ENCODE data around the gene RAG1.
"Not testable (repeated sequence)": the region's sequence is repeated elsewhere in the genome, so short reads cannot be mapped to it uniquely, and the experiment has no call there.

The RAG1 gene

DNA sequence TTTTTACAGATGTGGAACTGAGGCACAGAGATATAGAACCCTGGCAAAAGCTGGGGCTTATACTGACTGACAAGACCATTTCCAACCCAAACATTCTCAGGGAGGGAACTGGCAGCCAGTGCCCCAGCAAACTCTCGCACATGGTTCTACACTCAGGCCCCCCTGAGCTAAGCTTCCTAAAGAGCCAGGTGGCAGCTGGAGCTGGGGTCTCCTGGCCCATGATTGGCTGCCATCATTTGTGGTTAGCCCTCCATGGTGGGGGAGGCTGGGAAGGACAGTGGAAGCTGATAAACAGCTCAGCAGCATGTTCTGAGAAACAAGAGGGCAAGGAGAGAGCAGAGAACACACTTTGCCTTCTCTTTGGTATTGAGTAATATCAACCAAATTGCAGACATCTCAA lies at the start of gene RAG1:
TSS of gene RAG1 (plus strand) at position 314 of the 400 bp plus-strand sequence. CDS start 5,298 bp downstream, outside the sequence.
- DNase-seq = no peak

- DNase-seq = no peak
These were observed 37.0 kb upstream of the RAG1 start for GRCh38 chr11:36530840-36531239.

GRCh38 chr11:36532941-36533601 lies 34.7 kb upstream of the RAG1 start:
- DNase-seq = no peak

GRCh38 chr11:36534276-36534840 lies 33.4 kb upstream of the RAG1 start:
- no peak for DNase-seq

- DNase-seq = peak in 24 of 56 donors; percentile 2 to 45 (median 15)
These were observed 26.8 kb upstream of the RAG1 start for GRCh38 chr11:36540998-36541397.

GRCh38 chr11:36550385-36551115 lies 17.3 kb upstream of the RAG1 start:
- DNase-seq = no peak

DNA sequence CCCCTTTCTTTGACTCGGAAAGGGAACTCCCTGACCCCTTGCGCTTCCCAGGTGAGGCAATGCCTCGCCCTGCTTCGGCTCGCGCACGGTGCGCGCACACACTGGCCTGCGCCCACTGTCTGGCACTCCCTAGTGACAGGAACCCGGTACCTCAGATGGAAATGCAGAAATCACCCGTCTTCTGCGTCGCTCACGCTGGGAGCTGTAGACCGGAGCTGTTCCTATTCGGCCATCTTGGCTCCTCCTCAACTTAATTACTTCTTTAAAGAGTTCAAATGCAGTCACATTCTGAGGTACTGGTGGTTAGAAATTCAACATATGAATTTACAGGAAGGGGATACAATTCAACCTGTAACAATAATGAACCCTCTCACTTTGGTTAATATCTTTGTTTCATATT lies 10.4 kb upstream of the RAG1 start:
- DNase-seq = not testable (repeated sequence)

- DNase-seq = no peak
These were observed 9.8 kb upstream of the RAG1 start for GRCh38 chr11:36557991-36558390.

- DNase-seq = no peak
These were observed 9.0 kb upstream of the RAG1 start for GRCh38 chr11:36558571-36559413.

DNA sequence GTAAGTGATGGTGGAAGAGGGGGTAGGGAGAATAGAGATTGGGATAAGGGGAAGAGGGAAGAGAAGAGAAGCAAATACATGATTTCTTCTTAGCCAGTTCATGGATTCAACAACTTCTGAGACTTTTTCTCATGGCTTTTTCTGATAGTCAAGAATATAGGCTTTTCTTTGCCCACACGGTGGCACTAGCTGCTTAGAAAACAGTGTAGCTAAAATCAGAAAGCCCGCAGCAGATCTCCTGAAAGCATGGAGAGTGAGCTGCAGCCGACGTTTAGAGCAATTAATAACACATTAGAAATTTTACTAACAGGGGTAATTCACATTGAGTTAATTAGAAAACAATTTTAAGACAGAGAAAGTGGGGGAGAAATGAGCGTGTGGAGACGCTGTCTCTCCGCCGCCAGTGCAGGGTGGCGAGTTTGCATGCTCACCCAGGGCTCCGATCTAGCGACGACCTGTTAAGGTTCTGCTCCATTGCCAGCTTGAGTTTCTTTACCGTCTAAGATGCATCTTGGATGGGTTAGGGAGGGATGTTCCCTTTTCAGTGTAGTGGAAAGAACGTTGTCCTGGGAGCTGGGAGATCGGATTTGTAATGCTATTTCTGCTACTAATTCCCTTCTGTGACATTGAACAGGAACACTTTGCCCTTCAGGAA lies 3.3 kb upstream of the RAG1 start:
- DNase-seq = peak in 40 of 56 donors; percentile 3 to 76 (median 35)

DNA sequence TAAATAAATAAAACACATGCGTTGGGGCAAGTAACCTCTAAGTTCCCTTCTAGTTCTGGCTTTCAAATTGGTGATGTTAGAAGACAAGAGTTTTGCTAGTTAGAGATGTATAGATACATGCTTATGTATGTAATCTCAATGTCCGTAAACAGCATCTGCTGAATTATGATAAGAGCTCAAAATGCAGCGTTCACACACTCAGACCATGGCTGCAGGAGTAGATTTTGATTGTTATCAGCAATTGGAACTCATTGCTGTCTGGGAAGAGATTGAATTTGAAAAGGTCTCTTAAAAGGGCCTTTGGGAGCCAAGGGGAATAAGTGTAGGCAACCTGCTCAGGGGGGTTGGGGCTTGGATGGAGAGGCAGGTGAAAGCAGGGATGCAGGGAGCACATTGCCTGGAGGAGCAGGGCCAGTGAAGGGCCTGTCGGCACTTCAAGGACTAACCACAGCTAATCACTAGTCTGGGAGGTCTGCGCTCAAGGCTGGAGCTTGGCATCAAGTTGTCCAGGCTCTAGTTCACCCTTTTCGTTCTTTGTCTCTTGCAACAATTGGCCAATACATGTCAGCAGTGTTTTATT lies 2.7 kb upstream of the RAG1 start:
- DNase-seq = no peak

DNA sequence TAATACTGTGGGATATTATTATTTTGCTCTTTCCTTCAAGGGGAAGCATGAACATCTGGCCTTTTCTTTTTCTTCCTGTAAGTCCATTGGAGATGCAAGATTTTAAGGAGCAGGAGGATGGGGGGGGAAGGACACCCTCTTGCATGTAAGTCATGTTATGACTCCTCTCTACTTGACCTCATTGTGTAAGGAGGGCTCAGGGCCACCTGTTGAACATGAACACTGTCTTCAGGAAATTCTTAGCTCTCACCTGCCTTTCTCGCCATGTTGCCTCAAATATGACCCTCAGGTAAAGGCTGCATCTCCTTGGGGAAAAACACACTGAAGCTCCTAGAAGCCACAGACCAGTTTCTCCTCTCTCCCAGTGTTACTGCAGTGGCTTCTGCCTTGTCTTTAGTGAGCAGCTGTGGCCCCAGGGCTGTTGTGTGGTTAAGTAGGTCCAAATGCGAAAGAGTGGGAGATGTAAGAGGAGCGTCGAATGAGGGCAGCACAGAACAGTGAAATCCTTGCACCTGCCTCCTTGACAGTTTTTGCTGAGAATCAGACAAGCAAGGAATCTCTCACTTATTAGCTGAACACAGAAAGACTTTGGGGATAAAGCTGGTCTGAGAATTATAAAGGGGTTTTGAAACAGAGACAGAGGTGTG lies 1.3 kb upstream of the RAG1 start:
- DNase-seq = no peak

GRCh38 chr11:36569095-36569494 lies 1.3 kb downstream of the RAG1 start:
- DNase-seq = no peak

DNA sequence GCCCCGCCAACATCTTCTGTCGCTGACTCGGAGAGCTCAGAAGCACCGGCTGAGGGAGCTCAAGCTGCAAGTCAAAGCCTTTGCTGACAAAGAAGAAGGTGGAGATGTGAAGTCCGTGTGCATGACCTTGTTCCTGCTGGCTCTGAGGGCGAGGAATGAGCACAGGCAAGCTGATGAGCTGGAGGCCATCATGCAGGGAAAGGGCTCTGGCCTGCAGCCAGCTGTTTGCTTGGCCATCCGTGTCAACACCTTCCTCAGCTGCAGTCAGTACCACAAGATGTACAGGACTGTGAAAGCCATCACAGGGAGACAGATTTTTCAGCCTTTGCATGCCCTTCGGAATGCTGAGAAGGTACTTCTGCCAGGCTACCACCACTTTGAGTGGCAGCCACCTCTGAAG lies 6.7 kb downstream of the RAG1 start:
- no peak for DNase-seq

DNA sequence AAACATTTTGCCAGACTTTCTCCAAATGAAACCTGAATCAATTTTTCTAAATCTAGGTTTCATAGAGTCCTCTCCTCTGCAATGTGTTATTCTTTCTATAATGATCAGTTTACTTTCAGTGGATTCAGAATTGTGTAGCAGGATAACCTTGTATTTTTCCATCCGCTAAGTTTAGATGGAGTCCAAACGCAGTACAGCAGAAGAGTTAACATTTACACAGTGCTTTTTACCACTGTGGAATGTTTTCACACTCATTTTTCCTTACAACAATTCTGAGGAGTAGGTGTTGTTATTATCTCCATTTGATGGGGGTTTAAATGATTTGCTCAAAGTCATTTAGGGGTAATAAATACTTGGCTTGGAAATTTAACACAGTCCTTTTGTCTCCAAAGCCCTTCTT lies 9.6 kb downstream of the RAG1 start:
- DNase-seq = no peak

DNA sequence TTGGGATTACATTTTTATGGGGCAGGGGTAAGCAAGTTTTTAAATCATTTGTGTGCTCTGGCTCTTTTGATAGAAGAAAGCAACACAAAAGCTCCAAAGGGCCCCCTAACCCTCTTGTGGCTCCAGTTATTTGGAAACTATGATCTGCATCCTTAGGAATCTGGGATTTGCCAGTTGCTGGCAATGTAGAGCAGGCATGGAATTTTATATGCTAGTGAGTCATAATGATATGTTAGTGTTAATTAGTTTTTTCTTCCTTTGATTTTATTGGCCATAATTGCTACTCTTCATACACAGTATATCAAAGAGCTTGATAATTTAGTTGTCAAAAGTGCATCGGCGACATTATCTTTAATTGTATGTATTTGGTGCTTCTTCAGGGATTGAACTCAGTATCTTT lies 10.1 kb downstream of the RAG1 start:
- no peak for DNase-seq

DNA sequence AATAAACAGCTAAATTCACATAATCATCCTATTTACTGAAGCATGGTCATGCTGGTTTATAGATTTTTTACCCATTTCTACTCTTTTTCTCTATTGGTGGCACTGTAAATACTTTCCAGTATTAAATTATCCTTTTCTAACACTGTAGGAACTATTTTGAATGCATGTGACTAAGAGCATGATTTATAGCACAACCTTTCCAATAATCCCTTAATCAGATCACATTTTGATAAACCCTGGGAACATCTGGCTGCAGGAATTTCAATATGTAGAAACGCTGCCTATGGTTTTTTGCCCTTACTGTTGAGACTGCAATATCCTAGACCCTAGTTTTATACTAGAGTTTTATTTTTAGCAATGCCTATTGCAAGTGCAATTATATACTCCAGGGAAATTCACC lies 10.7 kb downstream of the RAG1 start:
- DNase-seq = no peak

DNA sequence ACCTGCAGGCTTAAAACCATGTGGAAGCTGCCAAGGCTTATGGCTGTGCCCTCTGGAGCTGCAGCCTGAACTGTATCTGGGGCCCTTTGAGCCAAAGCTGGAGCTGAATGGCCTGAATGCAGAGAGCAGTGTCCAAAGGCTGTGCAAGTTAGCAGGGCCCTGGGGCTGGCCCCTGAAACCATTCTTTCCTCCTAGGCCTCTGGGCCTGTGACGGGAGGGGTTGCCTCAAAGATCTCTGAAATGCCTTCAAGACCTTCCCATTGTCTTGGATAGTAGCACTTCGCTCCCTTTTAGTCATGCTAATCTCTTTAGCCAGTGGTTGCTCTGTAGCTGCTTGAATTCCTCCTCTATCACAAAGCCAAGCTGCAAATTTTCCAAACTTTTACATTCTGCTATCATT lies 13.7 kb downstream of the RAG1 start:
- DNase-seq = no peak

DNA sequence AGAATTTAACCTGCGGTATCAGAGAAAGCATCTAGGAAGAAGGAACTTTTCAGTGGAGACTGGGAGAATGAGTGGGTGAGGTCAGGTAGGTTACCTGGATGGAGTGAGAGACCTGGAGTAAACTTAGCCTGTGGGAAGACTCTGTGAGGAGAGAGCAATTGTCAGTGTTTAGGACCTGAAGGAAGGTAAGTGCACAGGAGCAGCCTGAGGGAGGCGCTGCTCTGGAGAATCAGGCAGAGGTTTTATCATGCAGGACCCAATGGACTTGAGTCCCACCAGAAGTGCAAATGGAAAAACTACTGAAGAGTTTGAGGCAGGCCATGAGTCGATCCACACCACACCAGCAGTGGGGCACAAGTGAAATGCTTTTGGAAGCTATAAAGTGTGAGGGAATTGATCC lies 15.9 kb downstream of the RAG1 start:
- no peak for DNase-seq

DNA sequence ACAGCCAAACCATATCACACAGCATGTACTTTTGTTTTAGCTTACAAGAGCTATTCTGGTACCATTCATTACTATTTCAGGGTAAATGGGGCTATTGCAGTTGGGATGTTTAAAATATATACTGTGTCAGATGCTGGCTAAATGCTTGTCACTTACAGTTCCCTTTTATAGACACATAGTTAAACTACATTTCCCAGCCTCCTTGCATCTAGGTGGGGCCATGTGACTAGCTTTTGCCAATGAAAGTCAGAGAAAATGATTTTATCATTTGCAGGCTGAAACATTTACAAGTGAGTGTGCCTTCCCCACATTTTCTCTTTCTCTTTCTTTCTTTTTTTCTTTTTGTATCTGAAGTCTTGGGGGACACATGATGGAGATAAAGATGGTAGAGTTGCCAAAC lies 18.7 kb downstream of the RAG1 start:
- DNase-seq = no peak
